HG03342 (cell line): ENCODE data around the gene GRAMD1B.

Source experiments
- ATAC-seq: cut with Tn5 transposase; IDR thresholded peaks from one replicate; pipeline ENCODE4 v1.9.1; 2021; ENCODE audit warnings: mild to moderate bottlenecking, moderate library complexity; ENCODE audit not compliant: unreplicated experiment

GRAMD1B gene

DNA sequence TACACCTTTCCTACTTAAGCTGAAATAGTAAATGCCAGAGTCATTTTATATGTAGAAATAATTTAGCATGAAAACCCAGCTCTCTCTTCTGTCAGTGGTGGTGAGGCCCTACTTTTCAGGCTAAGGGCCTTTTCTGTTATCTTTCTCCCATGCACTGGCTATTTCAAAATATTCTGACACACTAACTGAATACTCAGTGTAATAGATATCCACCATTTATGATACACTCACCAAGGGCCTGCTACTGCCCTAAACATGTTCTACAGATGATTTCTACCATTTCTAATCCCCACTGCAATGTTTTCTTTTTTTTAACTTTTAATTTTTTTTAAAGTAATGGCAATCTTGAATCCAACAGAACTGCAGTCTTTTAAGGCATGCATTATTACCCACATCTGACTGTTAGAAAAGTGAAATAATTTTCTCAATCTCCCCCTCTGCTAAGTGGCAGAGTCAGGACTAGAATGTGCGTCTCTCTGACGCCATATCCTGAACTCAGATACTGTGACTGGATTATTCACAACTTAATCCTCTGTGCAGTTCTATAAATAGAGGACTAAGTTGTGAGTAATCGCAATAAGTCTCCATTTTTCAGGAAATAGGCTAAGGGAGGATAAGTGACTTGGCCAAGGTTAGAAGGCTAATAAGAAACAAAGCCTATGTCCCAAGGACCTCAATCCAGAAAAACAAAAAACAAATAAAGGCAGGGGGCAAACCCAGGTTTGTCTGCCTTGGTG, 44.0 kb downstream of the GRAMD1B start:
- ATAC-seq, result no peak

DNA sequence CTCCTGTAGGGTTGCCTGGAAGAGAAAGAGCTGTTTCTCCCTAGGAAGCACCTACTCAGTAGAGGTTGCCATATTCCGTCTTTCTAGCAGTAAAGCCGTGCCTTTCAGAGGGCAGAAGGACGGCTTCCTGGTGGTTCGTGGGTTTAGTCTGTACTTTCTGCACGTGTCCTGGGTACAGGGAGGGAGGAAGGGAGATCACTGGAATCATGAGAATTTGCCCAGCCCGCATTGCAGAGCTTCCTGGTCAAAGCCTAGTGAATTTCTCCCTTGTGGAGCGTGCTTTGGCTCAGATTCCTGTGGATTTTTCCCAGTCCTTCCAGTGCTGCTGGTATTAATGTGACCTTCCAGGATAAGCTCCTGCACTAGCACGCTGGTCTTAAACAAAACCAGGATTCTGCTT, 44.9 kb downstream of the GRAMD1B start:
- ATAC-seq, result no peak

DNA sequence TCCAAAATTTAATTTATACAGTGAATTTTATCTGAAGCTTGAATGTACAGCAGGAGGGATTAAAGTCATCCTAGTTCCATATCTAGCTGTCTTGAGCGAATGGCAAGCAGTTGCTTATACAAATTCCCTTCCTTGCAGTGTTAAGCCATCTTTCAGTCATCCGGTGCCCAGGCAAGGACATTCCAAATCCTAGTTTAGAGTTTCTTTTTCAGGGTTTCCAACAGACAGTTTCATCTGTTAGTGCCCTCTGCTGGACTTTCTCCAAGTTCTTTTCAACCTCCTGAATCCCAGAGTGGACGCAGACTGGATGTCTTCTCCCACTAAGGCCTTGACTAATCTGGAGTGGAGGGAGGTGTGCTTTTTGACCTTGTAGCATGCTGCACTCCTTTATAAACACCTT, 45.4 kb downstream of the GRAMD1B start:
- no peak for ATAC-seq

DNA sequence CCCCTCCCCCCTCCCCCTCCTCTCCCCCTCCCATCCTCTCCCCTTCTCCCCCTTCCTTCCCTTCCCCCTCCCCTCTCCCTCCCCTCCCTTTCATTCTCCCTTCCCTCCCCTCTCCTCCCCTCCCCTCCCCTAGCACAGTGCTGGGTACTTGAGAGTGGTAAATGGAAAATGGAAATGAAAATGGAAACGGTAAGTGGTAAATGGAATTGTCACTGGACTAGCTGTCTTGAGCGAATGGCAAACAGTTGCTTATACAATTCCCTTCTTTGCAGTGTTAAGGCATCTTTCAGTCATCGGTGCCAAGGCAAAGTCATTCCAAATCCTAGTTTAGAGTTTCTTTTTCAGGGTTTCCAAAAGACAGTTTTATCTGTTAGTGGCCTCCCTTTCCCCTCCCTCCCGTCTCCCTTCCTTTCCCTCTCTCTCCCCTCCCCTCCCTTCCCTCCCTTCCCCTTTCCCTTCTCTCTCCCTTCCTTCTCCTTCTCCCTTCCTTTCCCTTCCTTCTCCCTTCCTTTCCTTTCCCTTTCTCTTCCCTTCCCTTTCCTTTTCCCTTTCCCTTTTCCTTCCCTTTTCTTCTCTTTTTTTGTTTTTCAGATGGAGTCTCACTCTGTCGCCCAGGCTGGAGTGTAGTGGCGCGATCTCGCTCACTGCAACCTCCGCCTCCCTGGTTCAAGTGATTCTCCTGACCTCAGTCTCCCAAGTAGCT, 47.3 kb downstream of the GRAMD1B start:
- no peak for ATAC-seq

DNA sequence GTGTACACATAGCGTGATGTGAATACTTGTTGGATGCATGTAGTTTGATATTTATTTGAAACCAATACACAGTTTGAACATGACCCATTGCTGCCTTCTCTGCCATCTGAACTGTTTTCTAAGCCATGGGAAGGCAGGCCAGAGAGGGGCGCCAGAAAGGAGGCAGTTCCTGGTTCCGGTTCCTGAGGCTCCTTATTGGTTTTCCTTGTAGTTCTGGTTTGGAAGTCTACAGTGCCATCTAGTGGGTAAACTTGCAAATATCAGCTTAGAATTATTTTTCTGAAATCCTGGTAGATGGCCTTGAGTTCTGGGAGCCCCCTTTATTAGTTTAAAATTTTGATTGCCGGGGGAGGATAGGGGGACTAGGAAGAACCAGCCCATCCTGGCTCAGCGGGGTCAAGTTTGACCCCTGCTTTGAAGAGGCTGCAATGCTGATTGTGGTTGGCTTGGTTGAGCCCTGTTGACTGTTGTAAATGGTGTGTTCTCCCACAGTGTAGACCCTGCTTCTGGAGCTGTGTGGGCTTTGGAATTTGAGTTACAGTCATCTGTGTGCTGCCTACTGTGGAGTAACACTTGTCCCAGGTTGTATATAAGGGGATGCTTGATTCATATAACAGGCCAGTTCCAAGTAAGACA, 48.4 kb downstream of the GRAMD1B start:
- no peak for ATAC-seq

DNA sequence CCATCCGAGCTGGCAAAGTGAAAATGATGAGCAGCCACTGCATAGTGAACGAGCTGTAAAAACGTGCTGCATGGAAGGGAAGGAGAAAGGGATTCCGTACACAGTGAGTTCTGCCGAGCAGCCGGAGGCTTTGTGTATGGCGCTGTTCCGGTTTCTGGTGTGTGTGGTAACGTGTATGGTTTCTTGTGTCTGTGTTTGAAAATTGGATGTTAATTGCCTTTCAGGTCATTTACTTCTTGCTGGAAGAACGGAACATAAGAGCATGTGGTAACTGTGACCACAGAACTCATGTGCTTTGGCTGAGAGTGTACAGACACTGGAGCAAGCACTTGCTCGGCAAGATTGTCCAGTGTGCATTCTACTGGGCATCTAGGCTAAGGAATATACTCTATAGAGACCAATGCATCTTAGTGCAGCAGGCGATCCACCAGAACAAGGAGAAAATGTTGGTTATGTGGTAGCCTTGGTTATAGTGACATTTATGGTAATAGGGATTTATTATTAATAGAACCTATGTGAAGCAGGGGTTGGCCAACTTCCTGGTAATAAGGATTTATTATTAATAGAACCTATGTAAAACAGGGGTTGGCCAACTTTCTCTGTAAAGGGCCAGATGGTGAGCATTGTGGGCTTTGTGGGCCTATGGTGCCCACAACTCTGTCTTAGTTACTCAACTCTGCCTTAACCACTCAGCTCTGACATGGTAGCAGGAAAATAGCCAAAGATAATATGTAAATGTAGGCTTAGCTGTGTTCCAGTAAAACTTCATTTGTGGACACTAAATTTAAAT, 49.2 kb downstream of the GRAMD1B start:
- ATAC-seq, result peak; percentile 58

DNA sequence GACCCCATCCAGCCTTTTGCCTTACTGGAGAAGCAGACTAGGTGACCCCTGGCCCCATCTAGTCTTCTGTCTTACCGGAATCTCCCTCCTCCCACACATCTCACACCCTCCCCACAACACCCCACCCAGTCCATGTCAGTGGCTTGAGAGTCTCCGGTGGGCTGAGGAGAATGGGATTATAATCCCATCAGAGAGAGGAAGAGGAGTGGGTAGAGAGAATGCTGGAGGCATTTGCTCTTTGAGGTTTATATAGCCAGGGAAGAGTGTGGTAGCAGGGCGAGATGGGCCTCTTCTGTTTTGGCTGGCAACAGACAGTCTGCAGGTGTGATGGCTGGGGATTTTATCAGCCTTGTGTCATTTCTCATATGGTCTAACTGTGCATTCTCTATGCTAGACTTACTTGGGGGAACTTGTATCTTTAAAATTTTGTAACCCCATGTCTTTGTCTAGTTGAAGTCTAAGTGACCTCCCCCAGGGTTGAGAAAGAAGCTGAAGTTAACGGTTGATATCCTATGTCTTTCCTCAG, 50.3 kb downstream of the GRAMD1B start:
- ATAC-seq, result no peak

DNA sequence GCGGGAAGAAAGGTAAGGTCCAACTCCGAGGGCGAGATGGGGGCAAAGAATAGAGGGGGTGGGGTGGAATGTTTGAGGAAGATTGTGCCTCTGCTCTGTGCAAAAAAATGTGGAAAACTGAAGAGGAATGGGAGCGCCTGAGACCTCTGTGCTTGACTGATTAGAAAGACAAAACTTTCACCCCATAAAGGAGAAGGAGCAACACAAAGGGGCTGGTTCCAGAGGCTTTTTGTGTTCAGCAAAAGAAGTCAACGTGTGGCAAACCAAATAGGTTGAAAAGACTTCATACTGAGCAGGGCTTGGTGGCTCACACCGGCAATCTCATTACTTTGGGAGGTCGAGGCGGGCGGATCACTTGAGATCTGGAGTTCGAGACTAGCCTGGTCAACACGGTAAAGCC, 50.8 kb downstream of the GRAMD1B start:
- ATAC-seq, result no peak

DNA sequence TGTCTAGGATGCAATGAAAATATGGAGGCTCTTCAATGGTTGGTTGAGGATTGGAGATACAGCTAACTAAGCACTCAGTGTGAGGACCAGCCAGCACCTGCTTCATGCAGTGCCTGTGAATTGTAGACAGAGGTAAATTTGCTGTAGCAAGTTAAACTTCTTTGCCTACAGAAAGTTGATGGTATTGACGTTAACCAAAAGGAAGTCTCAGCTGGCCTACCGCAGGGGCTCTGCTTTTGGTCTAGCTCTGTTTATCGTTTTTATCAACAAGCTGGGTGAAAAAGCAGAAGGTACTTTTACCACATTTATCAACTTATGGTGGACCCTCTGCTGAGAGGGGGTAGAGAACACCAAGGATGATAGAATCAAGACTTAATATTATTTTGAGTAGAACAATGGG, 51.6 kb downstream of the GRAMD1B start:
- no peak for ATAC-seq

DNA sequence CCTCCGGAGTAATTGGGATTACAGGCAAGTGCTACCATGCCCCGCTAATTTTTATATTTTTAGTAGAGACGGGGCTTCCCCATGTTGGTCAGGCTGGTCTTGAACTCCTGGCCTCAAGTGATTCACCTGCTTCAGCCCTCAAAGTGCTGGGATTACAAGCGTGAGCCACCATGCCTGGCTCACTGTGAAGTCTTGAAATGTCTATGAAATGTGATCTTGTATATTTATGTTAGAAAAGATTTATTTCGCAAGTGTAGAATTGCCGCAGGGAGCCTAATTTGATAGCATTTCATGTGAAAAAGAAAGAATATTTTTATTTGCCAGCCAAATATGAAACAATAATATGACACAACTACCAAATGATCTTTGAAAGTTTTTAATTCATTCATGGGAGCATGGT, 52.1 kb downstream of the GRAMD1B start:
- no peak for ATAC-seq

DNA sequence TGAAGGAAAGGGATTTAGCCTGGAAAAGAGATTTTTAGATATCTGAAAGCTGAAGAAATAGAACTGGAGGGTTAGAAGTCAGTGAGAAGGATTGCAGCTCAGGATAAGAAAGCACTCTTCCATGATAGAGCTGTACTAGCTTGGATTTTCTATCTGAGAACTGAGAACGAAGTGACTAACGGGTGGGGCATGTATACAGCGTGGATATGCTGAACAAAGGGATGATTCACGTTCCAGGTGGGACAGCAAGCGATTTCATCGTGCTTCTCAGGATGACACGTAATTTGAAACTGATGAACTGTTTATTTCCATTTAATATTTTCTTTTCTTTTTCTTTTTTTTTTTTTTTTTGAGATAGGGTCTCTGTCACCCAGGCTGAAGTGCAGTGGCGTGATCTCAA, 53.0 kb downstream of the GRAMD1B start:
- no peak for ATAC-seq

DNA sequence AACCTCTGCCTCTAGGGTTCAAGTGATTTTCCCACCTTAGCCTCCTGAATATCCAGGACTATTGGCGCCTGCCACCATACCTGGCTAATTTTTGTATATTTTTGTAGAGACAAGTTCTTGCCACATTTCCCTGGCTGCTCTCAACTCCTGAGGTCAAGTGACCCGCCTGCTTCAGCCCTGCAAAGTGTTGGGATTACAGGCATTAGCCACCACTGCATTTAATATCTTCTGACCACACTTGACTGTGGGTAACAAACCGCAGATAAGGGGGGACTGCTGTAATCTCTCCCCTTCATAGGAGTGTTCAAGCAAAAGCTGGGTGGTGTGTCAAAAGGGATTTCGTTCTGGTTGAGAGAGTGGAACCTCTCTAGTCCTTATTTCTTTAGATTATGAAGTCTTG, 53.4 kb downstream of the GRAMD1B start:
- ATAC-seq, result no peak

DNA sequence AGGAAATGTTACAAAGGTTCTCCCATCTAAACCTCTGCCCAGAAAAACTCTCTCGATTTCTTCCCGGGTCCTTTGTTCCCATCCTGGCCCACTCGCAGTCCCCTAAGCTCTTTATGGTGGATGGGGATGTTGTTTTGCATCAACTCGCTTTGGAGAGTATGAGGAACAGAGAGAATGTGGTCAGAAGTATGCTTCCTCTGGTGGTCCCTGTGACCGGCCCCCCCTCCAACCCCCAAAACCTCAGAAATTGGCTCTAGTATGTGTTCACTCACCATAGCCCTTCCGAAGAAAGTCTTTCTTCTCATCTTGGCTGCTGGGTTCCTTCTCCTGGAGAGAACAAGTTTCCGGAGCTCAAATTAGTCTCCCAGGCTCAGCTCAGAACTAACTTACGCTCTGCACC, 54.4 kb downstream of the GRAMD1B start:
- ATAC-seq, result peak; percentile 42

DNA sequence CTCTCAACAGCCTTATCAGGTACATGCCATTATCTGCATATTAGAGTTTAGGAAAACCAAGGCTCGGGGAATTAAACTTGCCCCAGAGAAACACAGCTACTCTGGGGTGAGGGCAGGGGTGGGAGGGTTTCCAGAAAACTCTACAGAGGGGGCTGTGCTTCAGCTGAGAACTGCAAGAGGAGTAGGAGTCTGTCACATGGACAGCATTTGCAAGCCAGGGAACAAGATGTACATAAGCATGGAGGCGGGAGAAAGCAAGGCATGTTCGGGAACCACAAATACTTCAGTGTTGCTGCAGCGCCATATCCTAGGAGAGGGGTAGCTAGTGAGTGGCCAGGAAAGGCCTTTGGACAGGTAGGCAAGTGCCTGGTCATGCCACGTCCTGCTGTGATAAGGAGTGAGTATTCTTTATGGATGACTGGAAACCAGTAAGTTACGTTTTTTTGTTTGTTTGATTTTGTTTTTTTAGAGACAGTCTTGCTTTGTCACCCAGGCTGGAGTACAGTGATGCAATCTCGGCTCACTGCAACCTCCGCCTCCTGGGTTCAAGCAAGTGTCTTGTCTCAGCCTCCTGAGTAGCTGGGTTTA, 57.2 kb downstream of the GRAMD1B start:
- ATAC-seq, result no peak

DNA sequence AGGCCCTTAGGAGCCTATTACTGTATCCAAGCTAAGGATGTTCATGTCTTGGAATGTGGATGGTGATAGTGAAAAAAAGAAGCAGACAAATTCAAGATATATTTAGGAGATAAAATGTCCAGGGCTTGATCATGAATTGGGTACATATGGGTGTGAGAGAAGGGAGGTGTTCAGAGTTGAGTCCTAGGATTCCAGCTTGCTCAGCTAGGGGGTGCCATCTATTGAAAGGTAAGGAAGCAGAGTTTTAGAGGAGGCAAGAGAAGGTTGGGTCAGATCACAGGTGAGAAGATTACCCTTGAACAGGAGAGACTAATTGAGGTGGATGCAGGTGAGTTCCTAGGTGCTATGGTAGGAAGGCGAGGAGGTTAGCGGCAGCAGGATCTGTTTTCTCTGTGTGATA, 60.5 kb downstream of the GRAMD1B start:
- ATAC-seq, result no peak

DNA sequence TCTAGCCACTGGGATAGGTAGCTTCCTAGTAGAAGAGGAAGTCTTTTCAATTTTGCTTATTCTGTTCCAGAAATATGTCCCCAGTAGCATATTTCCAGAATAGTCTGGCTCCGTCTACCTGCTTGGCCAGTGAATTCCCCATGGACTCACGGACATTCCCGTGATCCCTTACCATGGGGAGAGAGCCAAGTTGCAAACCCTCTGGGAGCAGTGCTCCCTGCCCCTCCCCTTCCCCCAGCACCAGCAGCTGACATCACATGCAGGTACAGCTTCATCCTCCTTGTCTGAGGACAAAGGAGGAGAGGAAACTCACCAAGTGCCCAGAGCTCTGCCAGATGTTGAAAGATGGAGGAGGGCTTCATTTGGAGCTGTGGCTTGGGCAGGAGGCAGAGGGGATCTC, 61.2 kb downstream of the GRAMD1B start:
- ATAC-seq, result no peak

DNA sequence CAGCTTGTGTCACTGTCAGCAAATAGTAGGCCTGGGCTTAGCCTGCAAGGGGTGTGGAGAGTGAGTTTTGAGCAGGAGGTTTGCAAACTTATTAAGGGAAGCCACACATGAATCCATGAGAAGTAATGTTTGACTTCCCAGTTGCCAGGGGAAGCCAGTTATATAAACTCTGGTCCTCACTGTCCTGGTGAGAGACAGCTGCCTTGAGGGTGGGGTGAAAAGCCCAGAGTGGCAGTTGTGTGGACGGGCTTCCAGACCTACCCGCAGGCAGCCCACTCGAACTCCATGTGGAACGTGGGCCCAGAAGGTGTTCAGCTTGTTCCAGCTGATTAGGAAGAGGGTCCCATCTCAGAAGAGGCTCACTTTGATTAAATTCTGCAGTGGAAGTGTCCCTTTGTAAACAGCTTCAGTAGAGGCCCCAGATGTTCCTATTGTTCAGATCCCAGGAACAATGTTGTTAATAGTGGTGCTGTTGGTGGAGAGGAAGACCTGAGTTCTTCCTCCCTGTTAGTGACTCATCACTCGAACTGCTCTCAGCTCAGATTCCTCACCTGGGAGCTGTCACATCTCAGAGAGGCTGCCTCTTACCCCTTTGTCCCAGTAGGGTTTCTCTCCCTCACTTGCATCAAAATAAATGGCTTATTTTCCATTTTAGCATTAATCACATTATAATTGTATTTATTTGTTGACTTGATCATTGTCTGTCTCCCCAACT, 63.4 kb downstream of the GRAMD1B start:
- ATAC-seq, result no peak

DNA sequence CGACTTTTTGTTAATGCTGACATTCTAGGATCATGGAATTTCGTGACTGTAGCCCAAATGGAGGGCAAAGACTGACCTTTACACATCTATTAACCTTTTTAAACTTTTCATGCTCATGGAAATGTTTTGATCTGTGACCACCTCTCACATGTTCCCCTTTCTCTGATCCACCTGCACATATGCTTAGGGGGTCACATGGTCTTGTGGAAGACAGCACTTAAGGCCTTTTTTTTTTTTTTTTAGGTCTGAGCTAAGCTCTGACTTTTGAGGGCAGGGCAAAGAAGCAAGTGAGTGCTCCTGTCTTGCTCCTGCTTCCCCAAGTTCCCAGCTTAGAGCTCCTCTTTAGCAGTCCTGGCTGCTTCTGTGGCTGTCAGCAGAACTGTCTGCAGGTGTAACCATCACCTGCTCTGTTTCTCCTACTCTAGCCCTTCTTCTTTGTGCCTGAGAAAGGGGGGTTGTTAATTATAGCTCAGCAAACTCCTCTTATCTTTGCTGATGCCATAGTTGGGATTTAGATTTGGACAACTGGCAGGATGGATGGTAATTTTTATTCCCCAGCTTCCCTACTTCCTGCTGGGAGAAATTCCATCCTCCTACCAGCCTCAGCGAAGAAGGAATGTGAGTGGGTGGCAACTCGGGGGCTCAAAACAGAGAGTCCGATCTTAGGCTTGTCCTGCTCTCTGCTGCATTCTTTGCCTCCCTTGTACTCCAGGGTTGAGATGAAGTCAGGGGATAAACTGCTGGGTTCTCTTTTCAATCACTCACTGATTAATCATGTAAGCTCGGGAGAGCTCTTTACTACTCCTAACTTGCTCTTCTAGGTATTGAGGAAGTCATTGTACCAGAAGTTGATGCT, 64.4 kb downstream of the GRAMD1B start:
- no peak for ATAC-seq

DNA sequence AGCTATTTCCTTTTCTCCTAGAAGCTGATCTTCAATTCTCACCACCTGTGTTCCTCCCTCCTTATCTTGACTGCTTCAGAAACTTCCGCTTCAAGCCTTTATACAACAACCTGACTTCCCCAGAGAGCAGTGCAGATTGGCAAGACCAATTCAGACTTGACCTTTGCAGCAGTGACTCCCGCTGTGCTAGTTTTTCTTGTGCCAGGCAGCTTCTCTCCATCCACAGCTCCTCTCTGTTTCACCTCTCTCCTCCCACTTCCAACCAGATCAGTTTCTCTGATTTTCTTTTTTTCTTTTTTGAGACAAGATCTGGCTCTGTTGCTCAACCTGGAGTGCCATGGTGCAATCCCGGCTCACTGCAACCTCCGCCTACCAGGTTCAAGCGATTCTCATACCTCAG, 74.3 kb downstream of the GRAMD1B start:
- ATAC-seq, result no peak
